Duodenal mucosa (tissue), 2 donors: Measurements from ENCODE around the gene MUC6.
"Not testable (repeated sequence)": the region's sequence is repeated elsewhere in the genome, so short reads cannot be mapped to it uniquely, and the experiment has no call there.

Experiments
- H3K27ac ChIP-seq: one replicate; pipeline ENCODE4 v1.7.0; 2013; ENCODE audit warnings: low read depth, low read length
- H3K27me3 ChIP-seq, 2 donors: one replicate each; pipeline ENCODE4 v1.7.0; 2013; ENCODE audit warnings: low read length in 2 of 2, control low read depth in 1 of 2; ENCODE audit not compliant: insufficient read depth in 2 of 2, control insufficient read depth in 1 of 2
- H3K36me3 ChIP-seq, 2 donors: one replicate each; pipeline ENCODE4 v1.7.0; 2013; ENCODE audit warnings: low read length in 2 of 2, control low read depth in 1 of 2; ENCODE audit not compliant: insufficient read depth in 2 of 2, control insufficient read depth in 1 of 2
- H3K4me1 ChIP-seq, 2 donors: one replicate each; pipeline ENCODE4 v1.7.0; 2013; ENCODE audit warnings: low read length in 2 of 2, control low read depth in 1 of 2; ENCODE audit not compliant: insufficient read depth in 2 of 2, control insufficient read depth in 1 of 2
- H3K4me3 ChIP-seq, 2 donors: one replicate each; pipeline ENCODE4 v1.7.0; 2013; ENCODE audit warnings: low read length in 2 of 2, low read depth in 1 of 2
- H3K9ac ChIP-seq, 2 donors: one replicate each; pipeline ENCODE4 v1.7.0; 2013; ENCODE audit warnings: low read length in 2 of 2, low read depth in 1 of 2
- H3K9me3 ChIP-seq, 2 donors: one replicate each; pipeline ENCODE4 v1.7.0; 2013; ENCODE audit warnings: low read length in 2 of 2, control low read depth in 1 of 2; ENCODE audit not compliant: control insufficient read depth in 1 of 2

The MUC6 gene

GRCh38 chr11:1022908-1023810 is 13.4 kb downstream of the MUC6 start:
- Histone ChIP-seq H3K27ac (no peak overlapping the region), H3K4me1 (no peaks in the 10 kb centered on the region), H3K9ac (no peak overlapping the region), H3K9me3 (no peaks in the 10 kb centered on the region), H3K4me3 (no peak overlapping the region), H3K36me3 (no peaks in the 10 kb centered on the region), H3K27me3 (no peaks in the 10 kb centered on the region)

GRCh38 chr11:1022411-1022810 is 14.1 kb downstream of the MUC6 start:
- Histone ChIP-seq H3K9me3 (no peaks in the 10 kb centered on the region), H3K4me1 (no peaks in the 10 kb centered on the region), H3K27me3 (no peaks in the 10 kb centered on the region), H3K36me3 (no peaks in the 10 kb centered on the region), H3K27ac (no peak overlapping the region), H3K4me3 (no peak overlapping the region), H3K9ac (no peak overlapping the region)

GRCh38 chr11:1020211-1020905 is 16.2 kb downstream of the MUC6 start:
- Histone ChIP-seq H3K9me3 (no peaks in the 10 kb centered on the region), H3K4me1 (no peaks in the 10 kb centered on the region), H3K27me3 (no peaks in the 10 kb centered on the region), H3K36me3 (no peaks in the 10 kb centered on the region), H3K27ac (no peak overlapping the region), H3K9ac (no peak overlapping the region), H3K4me3 (no peak overlapping the region)

- H3K27ac ChIP-seq, result no peak overlapping the region
- H3K27me3 ChIP-seq, result no peaks in the 10 kb centered on the region
- no peak overlapping the region for H3K9ac ChIP-seq
- no peaks in the 10 kb centered on the region for H3K9me3 ChIP-seq
- no peaks in the 10 kb centered on the region for H3K36me3 ChIP-seq
- no peaks in the 10 kb centered on the region for H3K4me1 ChIP-seq
- no peak overlapping the region for H3K4me3 ChIP-seq
These were observed 17.1 kb downstream of the MUC6 start for GRCh38 chr11:1019321-1019910.

- no peaks in the 10 kb centered on the region for H3K27me3 ChIP-seq
- no peaks in the 10 kb centered on the region for H3K9me3 ChIP-seq
- H3K27ac ChIP-seq, result no peak overlapping the region
- no peak overlapping the region for H3K9ac ChIP-seq
- no peaks in the 10 kb centered on the region for H3K4me1 ChIP-seq
- H3K4me3 ChIP-seq, result no peak overlapping the region
- H3K36me3 ChIP-seq, result no peaks in the 10 kb centered on the region
These were observed 18.4 kb downstream of the MUC6 start for GRCh38 chr11:1018091-1018490.

- Histone ChIP-seq H3K27me3 (no peaks in the 10 kb centered on the region), H3K4me3 (no peak overlapping the region), H3K27ac (no peak overlapping the region), H3K9me3 (no peaks in the 10 kb centered on the region), H3K4me1 (no peaks in the 10 kb centered on the region), H3K36me3 (no peaks in the 10 kb centered on the region), H3K9ac (no peak overlapping the region)
These were observed 19.1 kb downstream of the MUC6 start for GRCh38 chr11:1017269-1018005.

- not testable (repeated sequence) for H3K27me3 ChIP-seq, H3K36me3 ChIP-seq, H3K4me1 ChIP-seq, H3K9ac ChIP-seq, H3K9me3 ChIP-seq, H3K27ac ChIP-seq, H3K4me3 ChIP-seq
These were observed 19.9 kb downstream of the MUC6 start for GRCh38 chr11:1016610-1017126.

GRCh38 chr11:1015826-1016545 is 20.5 kb downstream of the MUC6 start:
- Histone ChIP-seq H3K9me3 (no peaks in the 10 kb centered on the region), H3K27ac (no peak overlapping the region), H3K27me3 (no peaks in the 10 kb centered on the region), H3K9ac (no peak overlapping the region), H3K36me3 (peaks cover 2 to 13% of the 10 kb centered on the region in 2 donors), H3K4me1 (no peaks in the 10 kb centered on the region), H3K4me3 (no peak overlapping the region)

- no peaks in the 10 kb centered on the region for H3K4me1 ChIP-seq
- no peak overlapping the region for H3K27ac ChIP-seq
- H3K36me3 ChIP-seq, result peaks cover 9 to 22% of the 10 kb centered on the region in 2 donors
- H3K27me3 ChIP-seq, result no peaks in the 10 kb centered on the region
- H3K4me3 ChIP-seq, result no peak overlapping the region
- H3K9ac ChIP-seq, result no peak overlapping the region
- H3K9me3 ChIP-seq, result no peaks in the 10 kb centered on the region
These were observed 21.5 kb downstream of the MUC6 start for GRCh38 chr11:1015064-1015463.
